ENCODE results near the gene ASPSCR1. TPM values are rescaled to one million over a fixed set of nuclear protein-coding genes. Genes with fewer than 3 reads are reported as not detected.

The ASPSCR1 gene
- total and polyA plus RNA-seq, 2 of the 8 experiments (the other 6 are each of a cell fraction or from before 2014, with no cell fraction given) = 33.3 to 43.7 TPM

GRCh38 chr17:82020572-82021106 is 43.2 kb downstream of the ASPSCR1 start:
- Histone ChIP-seq H3K36me3 (ENCODE audit: control insufficient read depth in 2 of 4, insufficient read depth in 4 of 4, low read length in 3 of 4) (no peaks in the 10 kb centered on the region), H2AFZ (ENCODE audit: low read length) (no peak overlapping the region), H2BK12ac (ENCODE audit: low read depth, low read length) (no peak overlapping the region), H4K5ac (ENCODE audit: insufficient read length, low read depth, low read length) (no peak overlapping the region), H2BK120ac (replicated peaks; ENCODE audit: low read depth, low read length) (no peak overlapping the region), H3K79me2 (ENCODE audit: control insufficient read depth in 1 of 2, insufficient read depth in 2 of 2, low read length in 2 of 2) (peaks cover 0 to 12% of the 10 kb centered on the region in 2 experiments; a peak in 1 of 4 replicates), H3K9me3 (ENCODE audit: insufficient read depth in 2 of 2, low read depth in 1 of 2, low read length in 1 of 2) (no peaks in the 10 kb centered on the region), H3K27ac (ENCODE audit: low read depth, low read length) (no peak overlapping the region), H3K23me2 (ENCODE audit: low read depth, low read length) (peaks cover 12% of the 10 kb centered on the region), H2BK15ac (ENCODE audit: low read length) (no peak overlapping the region), H3K9ac (replicated peaks in 1 of 4; ENCODE audit: extremely low read depth in 1 of 4, low read depth in 3 of 4, low read length in 3 of 4) (no peak overlapping the region), H2AK5ac (ENCODE audit: low read depth, low read length) (no peak overlapping the region), H3K4me2 (ENCODE audit: insufficient read depth in 1 of 2, low read depth in 2 of 2, low read length in 2 of 2) (no peak overlapping the region), H3K23ac (ENCODE audit: insufficient read length) (no peak overlapping the region), H3K4ac (replicated peaks; ENCODE audit: insufficient read length, low read depth, low read length) (no peak overlapping the region), H3K4me3 (ENCODE audit: extremely low read depth in 1 of 4, insufficient read depth in 2 of 4, low read depth in 3 of 4, low read length in 4 of 4) (no peak overlapping the region), H3K14ac (ENCODE audit: insufficient read length) (no peak overlapping the region), H4K20me1 (replicated peaks in 1 of 2; ENCODE audit: control insufficient read depth in 1 of 2, insufficient read depth in 2 of 2, low read length in 2 of 2) (peaks cover 7 to 13% of the 10 kb centered on the region in 2 experiments), H3K56ac (replicated peaks; ENCODE audit: insufficient read length, low read depth, low read length) (no peak overlapping the region), H3K18ac (ENCODE audit: extremely low read depth, low read length) (no peak overlapping the region), H2BK20ac (ENCODE audit: low read length) (no peak overlapping the region), H4K8ac (ENCODE audit: extremely low read depth, insufficient read depth, low read length) (peak overlapping the region; percentile 6; the same call in 1 of the 2 replicates), H2BK5ac (ENCODE audit: low read depth, low read length) (no peak overlapping the region), H3K79me1 (ENCODE audit: low read depth, low read length) (peaks cover 4% of the 10 kb centered on the region; the same call in 1 of the 2 replicates), H4K91ac (replicated peaks; ENCODE audit: insufficient read length, low read length) (no peak overlapping the region), H3K27me3 (replicated peaks in 1 of 4; ENCODE audit: control insufficient read depth in 3 of 4, extremely low read depth in 1 of 4, insufficient read depth in 3 of 4, low read length in 3 of 4) (no peaks in the 10 kb centered on the region), H3K4me1 (replicated peaks in 1 of 4; ENCODE audit: control insufficient read depth in 3 of 4, insufficient read depth in 4 of 4, low read length in 3 of 4) (peaks cover 0 to 14% (median 8%) of the 10 kb centered on the region in 4 experiments; a peak in 5 of 7 replicates)
- CTCF ChIA-PET (ENCODE audit: partially characterized antibody) = interaction anchor here (0.6 to 4.7 kb wide), 48 partner anchors 9 to 330 kb away, joined by 3 to 29 read pairs (median 4); partner anchors contain the start of genes ASPSCR1, DCXR, DUS1L and MAFG
- WGBS, 2 experiments (ENCODE audit: extremely low coverage in 1 of 2, insufficient coverage in 1 of 2, insufficient read length in 1 of 2, insufficient replicate concordance in 2 of 2, low coverage in 1 of 2, low lambda C conversion rate in 2 of 2, missing lambda C conversion rate in 1 of 2) = 89% methylated on average over 11 of the region's 14 CpGs; no CpG with 5 or more reads in 1 of the 2 experiments
- no peak for FAIRE-seq
- POLR2A ChIA-PET (ENCODE audit: partially characterized antibody) = interaction anchor here (0.6 to 4.3 kb wide), 24 partner anchors 8 to 134 kb away, joined by 3 to 15 read pairs (median 4); partner anchors contain the start of genes DCXR, DUS1L, FASN and NOTUM
- DNase-seq (ENCODE audit: low read depth in 1 of 2, low spot score in 2 of 2) = no peak
- TF ChIP-seq GABPA (IDR thresholded peaks at IDR 0.05; ENCODE audit: borderline replicate concordance, insufficient read depth, low read length) (no peak), SRF (IDR thresholded peaks at IDR 0.05; ENCODE audit: low read depth, low read length) (no peak), SIRT6 (IDR thresholded peaks at IDR 0.05; ENCODE audit: low read length) (no peak), RFX5 (IDR thresholded peaks at IDR 0.05; ENCODE audit: borderline replicate concordance, low read depth, low read length) (no peak), BRCA1 (IDR thresholded peaks at IDR 0.05; ENCODE audit: low read depth, low read length) (no peak), JUN (IDR thresholded peaks at IDR 0.05; ENCODE audit: low read depth, low read length) (no peak), CHD2 (IDR thresholded peaks at IDR 0.05; ENCODE audit: low read length) (no peak), POLR2AphosphoS5 (IDR thresholded peaks at IDR 0.05; ENCODE audit: low read depth, low read length) (no peak), BCL11A (IDR thresholded peaks at IDR 0.05; ENCODE audit: low read depth in 2 of 2, low read length in 2 of 2) (no peak), SP1 (IDR thresholded peaks at IDR 0.05; ENCODE audit: low read depth, low read length) (no peak), FOSL1 (IDR thresholded peaks at IDR 0.05; ENCODE audit: insufficient read depth, low read depth, low read length) (no peak), GTF2F1 (IDR thresholded peaks at IDR 0.05; ENCODE audit: borderline replicate concordance, low read depth, low read length) (no peak)
- TF ChIP-seq, protein P1, sequence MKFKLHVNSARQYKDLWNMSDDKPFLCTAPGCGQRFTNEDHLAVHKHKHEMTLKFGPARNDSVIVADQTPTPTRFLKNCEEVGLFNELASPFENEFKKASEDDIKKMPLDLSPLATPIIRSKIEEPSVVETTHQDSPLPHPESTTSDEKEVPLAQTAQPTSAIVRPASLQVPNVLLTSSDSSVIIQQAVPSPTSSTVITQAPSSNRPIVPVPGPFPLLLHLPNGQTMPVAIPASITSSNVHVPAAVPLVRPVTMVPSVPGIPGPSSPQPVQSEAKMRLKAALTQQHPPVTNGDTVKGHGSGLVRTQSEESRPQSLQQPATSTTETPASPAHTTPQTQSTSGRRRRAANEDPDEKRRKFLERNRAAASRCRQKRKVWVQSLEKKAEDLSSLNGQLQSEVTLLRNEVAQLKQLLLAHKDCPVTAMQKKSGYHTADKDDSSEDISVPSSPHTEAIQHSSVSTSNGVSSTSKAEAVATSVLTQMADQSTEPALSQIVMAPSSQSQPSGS (IDR thresholded peaks at IDR 0.05; ENCODE audit: low read length) = no peak
